NCI-H1930 (cell line): ENCODE results near the gene EMC6.
A peak's percentile ranks its signal among the peaks of the same experiment; 100 is the strongest.
"Not testable (repeated sequence)": the region's sequence is repeated elsewhere in the genome, so short reads cannot be mapped to it uniquely, and the experiment has no call there.

Experiments used
- DNase-seq, 2 experiments: peaks; one replicate each; lab custom pipeline; 2025; lab: John Stamatoyannopoulos, UW

The EMC6 gene

GRCh38 chr17:3681565-3681964 lies 13.0 kb downstream of the EMC6 start:
- no peak for DNase-seq

GRCh38 chr17:3682033-3682432 lies 13.4 kb downstream of the EMC6 start:
- DNase-seq: no peak

- DNase-seq: peak in 1 of 2 experiments; percentile 16
Observed at GRCh38 chr17:3683054-3683511, 14.5 kb downstream of the EMC6 start.

- DNase-seq: no peak
Observed at GRCh38 chr17:3685174-3685573, 16.6 kb downstream of the EMC6 start.

GRCh38 chr17:3688027-3688553 lies 19.5 kb downstream of the EMC6 start:
- no peak for DNase-seq

GRCh38 chr17:3688852-3689261 lies 20.2 kb downstream of the EMC6 start:
- no peak for DNase-seq

- DNase-seq: no peak
Observed at GRCh38 chr17:3689262-3690093, 20.9 kb downstream of the EMC6 start.

GRCh38 chr17:3690094-3690715 lies 21.6 kb downstream of the EMC6 start:
- DNase-seq: no peak

GRCh38 chr17:3691617-3692067 lies 23.0 kb downstream of the EMC6 start:
- DNase-seq: no peak

- DNase-seq: no peak
Observed at GRCh38 chr17:3692346-3692745, 23.7 kb downstream of the EMC6 start.

GRCh38 chr17:3693141-3693540 lies 24.5 kb downstream of the EMC6 start:
- DNase-seq: no peak

GRCh38 chr17:3693829-3694231 lies 25.2 kb downstream of the EMC6 start:
- no peak for DNase-seq

GRCh38 chr17:3695129-3695722 lies 26.6 kb downstream of the EMC6 start:
- DNase-seq: no peak

GRCh38 chr17:3695723-3696411 lies 27.3 kb downstream of the EMC6 start, which contains the start of gene P2RX5:
TSS of gene P2RX5 (minus strand) at chr17:3696155. CDS start at chr17:3696005, 150 bp downstream.
- no peak for DNase-seq

GRCh38 chr17:3697103-3697476 lies 28.5 kb downstream of the EMC6 start:
- no peak for DNase-seq

- no peak for DNase-seq
Observed at GRCh38 chr17:3698139-3698538, 29.5 kb downstream of the EMC6 start.

- DNase-seq: no peak
Observed at GRCh38 chr17:3699951-3700350, 31.3 kb downstream of the EMC6 start.

- not testable (repeated sequence) for DNase-seq
Observed at GRCh38 chr17:3702041-3702539, 33.5 kb downstream of the EMC6 start.

GRCh38 chr17:3704931-3705717 lies 36.5 kb downstream of the EMC6 start:
- no peak for DNase-seq

- DNase-seq: not testable (repeated sequence)
Observed at GRCh38 chr17:3705718-3705984, 37.0 kb downstream of the EMC6 start.

- DNase-seq: no peak
Observed at GRCh38 chr17:3708366-3708765, 39.8 kb downstream of the EMC6 start.
